ENCODE results near the gene GPN2. TPM values are rescaled to one million over a fixed set of nuclear protein-coding genes. Genes with fewer than 3 reads are reported as not detected.

Gene GPN2
- total RNA-seq, 2 donors from 2014 or later, result 32.4 to 36.2 TPM

GRCh38 chr1:26915204-26915842 is 25.2 kb upstream of the GPN2 start:
- TF ChIP-seq, protein P1, sequence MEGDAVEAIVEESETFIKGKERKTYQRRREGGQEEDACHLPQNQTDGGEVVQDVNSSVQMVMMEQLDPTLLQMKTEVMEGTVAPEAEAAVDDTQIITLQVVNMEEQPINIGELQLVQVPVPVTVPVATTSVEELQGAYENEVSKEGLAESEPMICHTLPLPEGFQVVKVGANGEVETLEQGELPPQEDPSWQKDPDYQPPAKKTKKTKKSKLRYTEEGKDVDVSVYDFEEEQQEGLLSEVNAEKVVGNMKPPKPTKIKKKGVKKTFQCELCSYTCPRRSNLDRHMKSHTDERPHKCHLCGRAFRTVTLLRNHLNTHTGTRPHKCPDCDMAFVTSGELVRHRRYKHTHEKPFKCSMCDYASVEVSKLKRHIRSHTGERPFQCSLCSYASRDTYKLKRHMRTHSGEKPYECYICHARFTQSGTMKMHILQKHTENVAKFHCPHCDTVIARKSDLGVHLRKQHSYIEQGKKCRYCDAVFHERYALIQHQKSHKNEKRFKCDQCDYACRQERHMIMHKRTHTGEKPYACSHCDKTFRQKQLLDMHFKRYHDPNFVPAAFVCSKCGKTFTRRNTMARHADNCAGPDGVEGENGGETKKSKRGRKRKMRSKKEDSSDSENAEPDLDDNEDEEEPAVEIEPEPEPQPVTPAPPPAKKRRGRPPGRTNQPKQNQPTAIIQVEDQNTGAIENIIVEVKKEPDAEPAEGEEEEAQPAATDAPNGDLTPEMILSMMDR (IDR thresholded peaks at IDR 0.05), result no peak
- Histone ChIP-seq H3K9me3 (no peaks in the 10 kb centered on the region), H3K4me3 (no peak overlapping the region), H3K36me3 (no peaks in the 10 kb centered on the region), H3K27me3 (no peaks in the 10 kb centered on the region), H3K4me1 (peaks cover 10% of the 10 kb centered on the region), H3K9ac (ENCODE audit: low read depth in 2 of 2, low read length in 2 of 2) (no peak overlapping the region), H3K27ac (peak overlapping the region; percentile 77)
- DNase-seq, result peak; percentile 58
- intact Hi-C loops (cut with DNase I), result no loop called here

DNA sequence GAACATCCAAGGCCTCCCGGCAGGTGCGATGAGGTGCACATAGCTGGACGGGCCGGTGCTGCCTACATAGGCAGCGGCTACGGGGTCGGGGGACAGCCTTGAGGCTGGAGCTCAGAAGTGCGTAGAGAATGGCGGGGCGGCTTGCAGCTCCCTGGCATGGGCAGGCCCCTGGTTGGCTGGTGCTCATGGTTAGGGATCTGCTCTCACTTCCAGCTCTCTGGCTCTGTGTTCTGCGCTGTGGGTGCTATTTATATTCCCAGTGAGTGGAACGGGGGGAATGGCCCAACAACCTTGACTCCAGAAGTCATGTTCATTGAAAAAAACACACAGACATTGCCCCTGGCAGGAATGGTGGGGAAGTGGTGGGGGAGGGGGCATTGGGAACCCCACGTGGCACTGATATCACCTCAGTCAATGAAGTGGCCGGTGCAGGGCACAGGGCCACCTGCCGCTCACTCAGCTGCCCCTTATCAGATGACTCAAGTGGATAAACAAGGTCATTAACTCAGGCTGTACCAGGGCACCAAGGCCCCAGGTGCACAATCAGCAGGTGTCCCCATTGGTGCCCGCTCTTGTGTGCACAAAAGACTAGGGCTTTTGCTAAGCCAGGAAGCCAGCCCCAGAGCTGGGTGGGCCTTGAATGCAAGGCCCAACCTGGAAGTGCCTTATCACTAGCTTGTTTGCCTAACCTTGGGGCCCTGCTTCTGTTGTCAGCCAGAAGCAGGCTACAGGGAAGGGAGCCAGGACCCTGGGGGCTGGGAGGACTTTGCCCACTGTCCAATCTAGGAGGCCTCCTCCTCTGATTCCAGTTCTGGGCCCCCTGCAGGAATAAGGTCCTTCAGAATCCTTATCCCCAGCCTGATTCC is 23.9 kb upstream of the GPN2 start, which contains the start of gene NR0B2:
TSS of gene NR0B2 (minus strand) at position 222 of the 866 bp plus-strand sequence. CDS start at position 187, 35 bp downstream.
- peak; percentile 91 for DNase-seq
- Histone ChIP-seq H3K9me3 (no peaks in the 10 kb centered on the region), H3K9ac (ENCODE audit: low read depth in 2 of 2, low read length in 2 of 2) (peak within 1 kb of the TSS in 1 of 2 donors; percentile 71), H3K27ac (peak within 1 kb of the TSS; percentile 77), H3K4me1 (peaks cover 14% of the 10 kb centered on the region), H3K36me3 (no peaks in the 10 kb centered on the region), H3K27me3 (no peaks in the 10 kb centered on the region), H3K4me3 (no peak within 1 kb of the TSS)
- TF ChIP-seq, protein P1 (IDR thresholded peaks at IDR 0.05), result no peak
- intact Hi-C loops (cut with DNase I), result no loop called here

DNA sequence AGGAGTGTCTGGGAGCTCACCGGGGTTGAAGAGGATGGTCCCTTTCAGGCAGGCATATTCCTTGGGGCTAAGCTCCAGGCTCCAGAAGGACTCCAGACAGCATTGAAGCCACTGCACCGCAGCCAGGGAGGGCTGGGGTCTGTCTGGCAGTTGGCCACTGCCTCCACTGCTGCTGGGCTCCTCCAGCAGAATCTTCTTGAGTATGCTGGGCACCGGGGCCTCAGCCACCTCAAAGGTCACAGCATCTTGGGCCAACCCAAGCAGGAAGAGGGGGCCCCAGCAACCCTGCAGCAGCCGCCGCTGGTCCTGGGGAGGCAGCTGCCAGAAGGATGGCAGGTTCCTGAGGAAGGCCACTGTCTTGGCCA is 23.3 kb upstream of the GPN2 start:
- intact Hi-C loops (cut with DNase I), result no loop called here
- Histone ChIP-seq H3K27me3 (no peaks in the 10 kb centered on the region), H3K36me3 (no peaks in the 10 kb centered on the region), H3K9me3 (no peaks in the 10 kb centered on the region), H3K27ac (peak overlapping the region; percentile 77), H3K9ac (ENCODE audit: low read depth in 2 of 2, low read length in 2 of 2) (peak overlapping the region in 1 of 2 donors; percentile 71), H3K4me1 (peaks cover 14% of the 10 kb centered on the region), H3K4me3 (no peak overlapping the region)
- TF ChIP-seq, protein P1 (IDR thresholded peaks at IDR 0.05), result no peak
- no peak for DNase-seq

DNA sequence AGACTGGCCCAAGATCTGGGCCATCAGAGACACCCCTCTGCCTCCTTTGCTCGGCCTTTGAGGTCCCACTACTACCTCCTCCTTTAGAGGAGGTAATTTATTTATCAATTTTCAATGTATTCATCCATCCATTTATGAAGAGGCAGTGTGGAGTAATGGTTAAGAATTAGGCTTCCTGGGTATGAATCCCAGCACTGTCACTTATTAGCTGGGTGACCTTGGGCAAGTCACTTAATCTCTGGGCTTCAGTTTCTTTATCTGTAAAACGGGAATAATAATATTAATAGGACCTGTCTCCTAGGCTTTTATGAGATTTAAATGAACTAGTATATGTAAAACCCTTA is 22.0 kb upstream of the GPN2 start:
- Histone ChIP-seq H3K4me1 (peaks cover 14% of the 10 kb centered on the region), H3K27me3 (no peaks in the 10 kb centered on the region), H3K9me3 (no peaks in the 10 kb centered on the region), H3K36me3 (no peaks in the 10 kb centered on the region), H3K9ac (ENCODE audit: low read depth in 2 of 2, low read length in 2 of 2) (no peak overlapping the region), H3K4me3 (no peak overlapping the region), H3K27ac (no peak overlapping the region)
- intact Hi-C loops (cut with DNase I), result no loop called here
- TF ChIP-seq, protein P1 (IDR thresholded peaks at IDR 0.05), result no peak
- DNase-seq, result no peak

GRCh38 chr1:26911399-26912146 is 21.5 kb upstream of the GPN2 start:
- TF ChIP-seq, protein P1 (IDR thresholded peaks at IDR 0.05), result no peak
- Histone ChIP-seq H3K27me3 (no peaks in the 10 kb centered on the region), H3K36me3 (no peaks in the 10 kb centered on the region), H3K27ac (no peak overlapping the region), H3K9ac (ENCODE audit: low read depth in 2 of 2, low read length in 2 of 2) (no peak overlapping the region), H3K9me3 (no peaks in the 10 kb centered on the region), H3K4me3 (no peak overlapping the region), H3K4me1 (peaks cover 14% of the 10 kb centered on the region)
- no peak for DNase-seq
- intact Hi-C loops (cut with DNase I), result no loop called here

Data from colonic mucosa (tissue), 4 donors.